ENCODE results near the gene HOXD8.

The HOXD8 gene

DNA sequence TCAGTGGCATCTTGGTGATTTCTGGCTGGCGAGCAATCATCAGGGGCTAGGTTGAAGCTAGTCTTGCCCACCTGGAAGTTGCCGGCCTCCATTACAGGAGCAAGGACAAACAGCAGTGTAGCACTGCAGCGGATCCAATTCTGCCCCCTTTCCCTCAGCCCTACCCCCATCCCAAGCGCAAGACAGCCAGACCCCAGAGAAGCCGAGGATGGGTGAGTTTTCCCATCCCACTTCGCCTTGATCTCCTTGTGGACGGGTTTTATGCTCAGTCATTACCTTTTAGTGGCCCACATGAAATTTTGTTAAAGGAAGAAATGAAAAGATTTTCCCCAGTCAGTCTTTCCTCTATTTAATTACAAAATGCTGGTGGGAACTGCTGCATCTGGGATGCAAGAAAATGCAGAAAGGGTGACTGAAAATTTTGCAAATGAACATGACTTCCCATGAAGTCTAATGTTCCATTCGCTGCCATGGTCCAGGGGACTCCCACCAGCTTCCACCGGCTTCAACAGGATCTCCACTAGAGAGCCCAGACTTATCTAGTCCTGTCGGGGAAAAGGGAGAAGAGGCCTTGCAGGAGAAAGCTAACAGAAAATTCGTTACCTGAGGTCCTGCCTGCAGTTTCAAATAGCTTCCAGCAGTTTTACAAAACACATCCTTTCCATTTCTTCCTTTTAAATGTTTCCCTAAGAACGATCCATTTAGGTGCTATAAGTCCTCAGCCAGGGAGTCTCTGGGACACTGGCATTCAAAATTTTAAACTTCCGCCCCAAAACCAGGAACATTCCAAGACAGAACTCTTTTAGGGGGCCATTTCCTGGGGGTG is 8.9 kb upstream of the HOXD8 start:
- DNase-seq (ENCODE audit: low read depth): no peak
- TF ChIP-seq MYC (IDR thresholded peaks at IDR 0.05; ENCODE audit: low read depth, low read length) (no peak), POLR2A (IDR thresholded peaks at IDR 0.05; ENCODE audit: extremely low read depth, insufficient read length) (no peak)
- TF ChIP-seq, protein P1, sequence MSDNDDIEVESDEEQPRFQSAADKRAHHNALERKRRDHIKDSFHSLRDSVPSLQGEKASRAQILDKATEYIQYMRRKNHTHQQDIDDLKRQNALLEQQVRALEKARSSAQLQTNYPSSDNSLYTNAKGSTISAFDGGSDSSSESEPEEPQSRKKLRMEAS (IDR thresholded peaks at IDR 0.05; ENCODE audit: low read depth, low read length): no peak
- TF ChIP-seq, protein P2, sequence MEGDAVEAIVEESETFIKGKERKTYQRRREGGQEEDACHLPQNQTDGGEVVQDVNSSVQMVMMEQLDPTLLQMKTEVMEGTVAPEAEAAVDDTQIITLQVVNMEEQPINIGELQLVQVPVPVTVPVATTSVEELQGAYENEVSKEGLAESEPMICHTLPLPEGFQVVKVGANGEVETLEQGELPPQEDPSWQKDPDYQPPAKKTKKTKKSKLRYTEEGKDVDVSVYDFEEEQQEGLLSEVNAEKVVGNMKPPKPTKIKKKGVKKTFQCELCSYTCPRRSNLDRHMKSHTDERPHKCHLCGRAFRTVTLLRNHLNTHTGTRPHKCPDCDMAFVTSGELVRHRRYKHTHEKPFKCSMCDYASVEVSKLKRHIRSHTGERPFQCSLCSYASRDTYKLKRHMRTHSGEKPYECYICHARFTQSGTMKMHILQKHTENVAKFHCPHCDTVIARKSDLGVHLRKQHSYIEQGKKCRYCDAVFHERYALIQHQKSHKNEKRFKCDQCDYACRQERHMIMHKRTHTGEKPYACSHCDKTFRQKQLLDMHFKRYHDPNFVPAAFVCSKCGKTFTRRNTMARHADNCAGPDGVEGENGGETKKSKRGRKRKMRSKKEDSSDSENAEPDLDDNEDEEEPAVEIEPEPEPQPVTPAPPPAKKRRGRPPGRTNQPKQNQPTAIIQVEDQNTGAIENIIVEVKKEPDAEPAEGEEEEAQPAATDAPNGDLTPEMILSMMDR (IDR thresholded peaks at IDR 0.05; ENCODE audit: low read depth, low read length): no peak
- H3K4me3 ChIP-seq (ENCODE audit: low read depth, low read length): no peak overlapping the region

DNA sequence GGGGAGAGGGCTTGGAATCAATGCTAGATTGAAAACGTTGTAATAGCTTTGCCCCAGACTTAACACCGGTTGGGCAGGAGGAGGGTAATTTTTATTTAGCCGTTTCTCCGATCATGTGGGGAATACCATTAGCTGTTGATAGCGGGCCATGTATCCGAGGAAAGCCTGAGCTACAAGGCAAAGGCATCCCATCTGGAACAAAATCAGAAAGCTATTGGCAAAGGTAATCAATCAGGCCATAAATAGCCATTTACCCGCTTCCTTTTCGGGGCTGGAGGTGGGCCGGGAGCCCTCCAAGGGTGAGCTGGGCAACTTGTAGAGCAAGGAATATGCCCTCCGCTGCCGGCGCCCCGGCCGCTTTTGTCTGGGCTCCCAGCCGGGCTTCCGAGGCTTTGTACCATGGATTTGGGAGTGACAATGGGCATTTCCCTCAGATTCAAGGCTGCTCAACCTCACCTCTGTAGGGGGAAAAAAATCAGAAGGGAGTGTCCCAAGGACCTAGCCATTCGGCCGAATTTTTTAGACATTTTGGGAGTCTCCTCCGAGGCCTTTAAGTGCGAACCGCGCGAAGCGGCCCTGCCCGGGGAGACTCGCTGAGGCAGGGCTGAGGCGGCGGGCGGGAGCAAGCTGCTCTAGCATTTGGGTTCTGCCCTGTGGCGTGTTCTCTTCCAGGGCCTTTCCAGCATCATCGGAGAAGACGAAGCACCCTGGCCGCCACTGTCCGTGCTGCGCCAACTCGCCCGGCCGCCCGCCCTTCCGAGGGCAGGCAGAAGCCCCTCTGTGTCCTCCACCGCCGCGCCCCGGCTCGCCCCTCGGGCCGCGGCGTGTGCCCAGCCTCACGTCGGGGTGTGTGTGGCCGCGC is 8.1 kb upstream of the HOXD8 start:
- TF ChIP-seq MYC (IDR thresholded peaks at IDR 0.05; ENCODE audit: low read depth, low read length): no peak
- no peak for TF ChIP-seq POLR2A (IDR thresholded peaks at IDR 0.05; ENCODE audit: extremely low read depth, insufficient read length)
- TF ChIP-seq, protein P1 (IDR thresholded peaks at IDR 0.05; ENCODE audit: low read depth, low read length): no peak
- TF ChIP-seq, protein P2 (IDR thresholded peaks at IDR 0.05; ENCODE audit: low read depth, low read length): no peak
- no peak overlapping the region for H3K4me3 ChIP-seq (ENCODE audit: low read depth, low read length)
- no peak for DNase-seq (ENCODE audit: low read depth)

DNA sequence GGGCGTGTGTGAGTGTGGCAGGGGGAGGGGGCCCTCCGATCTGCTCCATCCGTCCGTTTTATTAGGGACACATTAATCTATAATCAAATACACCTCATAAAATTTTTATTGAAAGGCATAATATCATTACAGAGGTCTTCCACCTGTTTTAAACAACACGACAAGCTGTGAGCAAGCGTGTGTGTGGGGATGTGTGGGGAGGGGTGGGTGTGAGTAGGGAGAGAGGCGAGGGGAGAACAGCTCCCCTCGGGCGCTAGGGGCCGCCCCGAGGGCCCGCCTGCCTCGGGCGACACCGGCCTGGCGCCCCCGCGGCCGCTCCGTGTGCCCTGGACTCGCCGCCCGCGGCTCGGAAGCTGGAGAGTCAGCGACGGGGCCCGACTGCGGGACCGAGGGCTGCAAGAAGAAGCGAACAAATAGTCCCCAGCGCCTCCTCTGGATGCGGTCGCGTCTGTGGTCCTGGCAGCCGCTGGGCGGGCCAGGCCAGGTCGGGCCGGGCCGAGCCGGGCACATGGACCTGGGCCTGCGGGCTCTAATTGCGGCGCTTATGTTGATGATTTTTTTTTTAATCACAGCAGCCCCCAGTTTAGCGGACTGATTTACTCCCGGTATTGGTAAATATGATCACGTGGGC is 7.3 kb upstream of the HOXD8 start:
- TF ChIP-seq, protein P1 (IDR thresholded peaks at IDR 0.05; ENCODE audit: low read depth, low read length): no peak
- TF ChIP-seq MYC (IDR thresholded peaks at IDR 0.05; ENCODE audit: low read depth, low read length) (no peak), POLR2A (IDR thresholded peaks at IDR 0.05; ENCODE audit: extremely low read depth, insufficient read length) (no peak)
- TF ChIP-seq, protein P2 (IDR thresholded peaks at IDR 0.05; ENCODE audit: low read depth, low read length): no peak
- no peak overlapping the region for H3K4me3 ChIP-seq (ENCODE audit: low read depth, low read length)
- no peak for DNase-seq (ENCODE audit: low read depth)

DNA sequence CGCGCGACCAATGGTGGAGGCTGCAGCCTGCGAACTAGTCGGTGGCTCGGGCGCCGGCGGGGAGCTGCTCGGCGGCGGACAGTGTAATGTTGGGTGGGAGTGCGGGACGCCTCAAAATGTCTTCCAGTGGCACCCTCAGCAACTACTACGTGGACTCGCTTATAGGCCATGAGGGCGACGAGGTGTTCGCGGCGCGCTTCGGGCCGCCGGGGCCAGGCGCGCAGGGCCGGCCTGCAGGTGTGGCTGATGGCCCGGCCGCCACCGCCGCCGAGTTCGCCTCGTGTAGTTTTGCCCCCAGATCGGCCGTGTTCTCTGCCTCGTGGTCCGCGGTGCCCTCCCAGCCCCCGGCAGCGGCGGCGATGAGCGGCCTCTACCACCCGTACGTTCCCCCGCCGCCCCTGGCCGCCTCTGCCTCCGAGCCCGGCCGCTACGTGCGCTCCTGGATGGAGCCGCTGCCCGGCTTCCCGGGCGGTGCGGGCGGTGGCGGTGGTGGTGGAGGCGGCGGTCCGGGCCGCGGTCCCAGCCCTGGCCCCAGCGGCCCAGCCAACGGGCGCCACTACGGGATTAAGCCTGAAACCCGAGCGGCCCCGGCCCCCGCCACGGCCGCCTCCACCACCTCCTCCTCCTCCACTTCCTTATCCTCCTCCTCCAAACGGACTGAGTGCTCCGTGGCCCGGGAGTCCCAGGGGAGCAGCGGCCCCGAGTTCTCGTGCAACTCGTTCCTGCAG is 6.7 kb upstream of the HOXD8 start, which contains the start of gene HOXD9:
HOXD9 (plus strand) TSS at position 37 of the 728 bp plus-strand sequence; CDS start at position 87, 50 bp downstream.
- no peak for TF ChIP-seq POLR2A (IDR thresholded peaks at IDR 0.05; ENCODE audit: extremely low read depth, insufficient read length)
- TF ChIP-seq, protein P2 (IDR thresholded peaks at IDR 0.05; ENCODE audit: low read depth, low read length): no peak
- TF ChIP-seq MYC (IDR thresholded peaks at IDR 0.05; ENCODE audit: low read depth, low read length): no peak
- TF ChIP-seq, protein P1 (IDR thresholded peaks at IDR 0.05; ENCODE audit: low read depth, low read length): no peak
- no peak within 1 kb of the TSS for H3K4me3 ChIP-seq (ENCODE audit: low read depth, low read length)
- DNase-seq (ENCODE audit: low read depth): no peak
